Measurements from ENCODE around the gene ALAS1.

ALAS1 gene

DNA sequence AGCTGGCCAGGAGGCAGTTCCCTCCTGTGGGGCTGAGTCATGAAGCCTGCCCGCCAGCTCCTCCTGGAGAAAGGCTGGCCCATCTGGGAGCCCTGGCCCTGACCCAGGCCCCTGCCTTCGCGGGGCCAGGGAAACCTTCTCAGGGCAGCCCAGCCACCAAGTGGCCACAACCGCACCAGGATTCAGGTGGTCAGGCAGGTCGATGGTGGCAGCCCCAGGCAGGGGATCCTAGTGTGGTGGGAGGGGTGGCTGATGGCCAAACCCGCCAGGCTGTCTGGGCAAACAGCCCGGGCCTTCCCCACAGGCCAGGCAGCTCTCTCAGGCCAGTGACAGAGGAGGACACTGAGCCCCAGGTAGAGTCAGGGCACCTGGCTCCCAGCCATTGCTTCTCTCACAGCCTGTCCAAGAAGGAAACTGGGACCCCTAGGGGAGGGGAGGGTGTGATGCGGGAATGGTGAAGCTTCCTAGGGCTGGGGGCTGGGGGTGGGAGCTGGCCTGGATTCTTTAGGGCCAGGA, 39.8 kb downstream of the ALAS1 start:
- no peak for DNase-seq

DNA sequence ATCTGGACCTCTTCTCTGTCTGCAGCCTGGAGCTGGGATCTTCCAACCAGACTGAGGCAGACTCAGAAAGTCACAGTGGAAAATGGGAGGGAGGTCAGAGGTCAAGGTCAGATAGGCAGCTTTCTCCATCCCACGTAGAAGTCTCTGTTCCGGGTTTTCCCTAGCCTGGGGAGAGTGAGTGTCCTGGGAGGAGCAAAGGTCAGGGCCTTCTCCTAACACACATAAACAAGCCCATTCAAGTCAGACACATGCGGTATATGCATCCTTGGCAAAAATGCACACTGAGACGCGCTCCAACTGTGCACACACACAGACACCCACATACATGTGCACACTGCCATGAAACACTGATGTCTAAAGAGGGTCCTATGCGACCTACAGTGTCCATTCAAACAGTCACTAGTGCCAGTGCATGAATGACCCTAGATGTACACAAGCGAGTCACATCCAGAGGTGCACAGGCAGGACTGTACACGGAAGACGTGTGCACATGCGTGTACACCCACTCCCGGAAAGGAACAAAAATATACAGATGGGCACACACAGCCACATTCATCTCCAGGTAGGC, 40.3 kb downstream of the ALAS1 start:
- DNase-seq, result no peak

DNA sequence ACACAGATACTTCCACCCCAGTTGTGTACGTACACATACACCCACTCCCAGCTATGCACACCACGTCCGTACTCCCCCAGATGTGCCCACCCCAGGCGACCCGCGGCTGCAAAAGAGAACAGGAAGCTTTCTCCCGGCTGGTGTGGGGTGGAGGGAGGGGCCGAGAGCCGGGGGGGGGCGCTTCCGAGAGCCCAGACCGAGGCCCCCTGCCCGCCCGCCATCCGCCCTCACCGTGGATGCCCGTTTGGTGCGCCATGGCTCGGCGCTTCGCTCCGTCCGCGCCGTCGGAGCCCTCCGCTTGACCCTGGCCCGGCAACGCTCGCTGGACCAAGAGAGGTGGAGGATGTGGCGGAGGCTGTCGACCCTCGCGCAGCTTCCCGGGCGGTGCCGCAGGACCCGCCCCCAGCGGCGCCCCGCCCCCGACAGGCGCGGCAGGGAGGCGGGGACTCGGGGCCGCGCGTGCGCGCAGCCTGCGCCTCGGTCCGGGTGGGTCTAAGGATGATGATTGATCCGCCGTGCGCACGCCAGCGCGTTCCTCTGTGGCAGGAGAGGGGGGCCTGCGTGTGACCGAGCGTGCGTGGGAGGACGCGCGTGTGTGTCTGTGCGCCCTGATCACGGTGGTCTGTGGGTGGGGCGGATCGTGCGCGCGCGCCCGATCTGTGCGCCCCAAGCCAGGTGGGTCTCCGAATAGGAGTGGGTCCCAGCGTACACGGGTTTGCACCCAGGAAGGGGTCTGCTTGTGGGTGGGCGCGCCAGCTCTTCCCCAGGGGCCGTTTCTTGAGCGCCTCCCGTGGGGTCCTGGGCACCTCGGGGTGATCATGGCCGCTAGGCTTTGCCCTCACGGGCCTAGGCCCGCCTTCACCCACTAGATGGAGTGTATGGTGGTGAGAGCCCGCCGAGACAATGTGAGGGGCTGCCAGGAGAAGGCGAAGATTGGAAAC, 41.1 kb downstream of the ALAS1 start, which contains the start of gene TWF2:
Gene TWF2 (minus strand): TSS at position 398 of the 941 bp plus-strand sequence. CDS start 142 bp downstream, at position 256.
- DNase-seq, result peak; percentile 91

DNA sequence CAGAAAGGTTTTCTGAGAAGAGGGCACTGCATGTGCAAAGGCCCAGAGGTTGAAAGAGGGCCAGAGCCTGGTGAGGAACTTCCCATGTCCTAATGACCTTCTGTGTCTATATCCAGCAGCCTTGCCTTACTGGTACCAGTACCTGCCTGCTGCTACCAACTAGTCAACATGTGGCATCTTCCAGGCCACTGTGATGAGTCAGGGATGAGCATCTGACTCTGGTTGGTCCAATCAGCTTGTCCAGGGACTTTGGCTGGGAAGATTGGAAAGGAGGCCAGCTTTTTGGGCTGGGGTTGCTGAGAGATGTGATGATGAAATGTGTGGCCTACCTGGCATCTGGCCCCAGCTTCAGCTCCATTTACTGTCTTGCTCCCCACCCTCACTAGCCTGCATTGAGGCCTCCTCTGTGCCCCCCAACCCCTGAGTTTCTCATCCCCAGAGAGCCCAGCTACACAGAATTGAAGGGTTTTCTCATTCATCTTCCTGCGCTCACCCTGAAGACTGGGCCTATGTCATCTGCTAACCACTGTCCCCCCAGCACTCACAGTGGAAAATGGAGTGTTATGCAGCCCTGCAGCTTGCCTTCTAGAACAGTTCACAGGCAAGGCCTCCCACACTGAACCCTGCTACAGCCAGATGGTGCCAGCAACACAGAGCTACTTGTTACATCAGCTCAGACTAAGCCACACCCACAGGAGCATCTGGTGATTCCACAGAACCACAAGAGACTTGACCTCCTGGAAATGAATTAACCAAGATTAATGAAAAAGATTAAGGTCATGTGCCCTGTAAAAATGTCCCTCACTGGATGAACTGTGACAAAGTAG, 42.3 kb downstream of the ALAS1 start:
- DNase-seq, result peak; percentile 84

DNA sequence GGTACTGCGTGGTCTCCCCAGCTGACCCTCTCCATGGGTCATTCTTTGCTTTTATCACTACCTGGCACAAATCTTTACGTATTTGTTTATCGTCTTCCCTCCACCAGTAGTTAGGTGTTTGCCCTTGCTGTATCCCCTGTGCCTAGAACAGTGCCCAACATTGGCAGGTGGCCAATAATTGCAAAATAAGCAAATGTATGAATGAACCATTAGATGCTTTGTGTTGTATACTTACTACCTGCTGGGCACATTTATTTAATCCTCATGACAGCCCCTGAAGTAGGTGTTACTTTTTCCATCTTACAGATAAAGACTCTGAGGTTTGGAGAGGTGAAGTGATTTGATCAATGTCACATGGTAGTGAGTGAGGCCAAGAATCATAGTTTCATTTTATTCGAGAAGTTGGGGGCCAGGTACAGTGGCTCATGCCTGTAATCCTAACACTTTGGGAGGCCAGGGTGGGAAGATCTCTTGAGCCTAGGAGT, 43.0 kb downstream of the ALAS1 start:
- no peak for DNase-seq

DNA sequence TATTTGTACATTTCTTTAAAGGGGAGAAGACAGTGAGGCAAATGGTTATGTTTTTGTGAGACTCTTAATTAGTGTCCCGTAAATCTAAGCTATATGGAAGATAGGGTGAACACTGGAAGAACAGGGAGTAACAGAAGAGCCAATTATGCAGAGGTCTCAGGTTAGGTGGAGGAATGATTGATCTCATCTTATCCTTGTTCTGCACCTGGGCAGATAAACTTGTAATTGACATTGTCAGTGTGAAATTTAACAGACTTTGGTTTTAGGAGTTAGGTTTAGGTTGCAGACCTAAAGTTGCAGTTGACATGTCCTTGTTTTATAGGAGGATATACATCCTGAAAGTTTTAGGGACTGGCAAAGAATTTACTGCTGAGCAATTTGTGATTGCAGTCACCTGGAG, 44.1 kb downstream of the ALAS1 start:
- no peak for DNase-seq

DNA sequence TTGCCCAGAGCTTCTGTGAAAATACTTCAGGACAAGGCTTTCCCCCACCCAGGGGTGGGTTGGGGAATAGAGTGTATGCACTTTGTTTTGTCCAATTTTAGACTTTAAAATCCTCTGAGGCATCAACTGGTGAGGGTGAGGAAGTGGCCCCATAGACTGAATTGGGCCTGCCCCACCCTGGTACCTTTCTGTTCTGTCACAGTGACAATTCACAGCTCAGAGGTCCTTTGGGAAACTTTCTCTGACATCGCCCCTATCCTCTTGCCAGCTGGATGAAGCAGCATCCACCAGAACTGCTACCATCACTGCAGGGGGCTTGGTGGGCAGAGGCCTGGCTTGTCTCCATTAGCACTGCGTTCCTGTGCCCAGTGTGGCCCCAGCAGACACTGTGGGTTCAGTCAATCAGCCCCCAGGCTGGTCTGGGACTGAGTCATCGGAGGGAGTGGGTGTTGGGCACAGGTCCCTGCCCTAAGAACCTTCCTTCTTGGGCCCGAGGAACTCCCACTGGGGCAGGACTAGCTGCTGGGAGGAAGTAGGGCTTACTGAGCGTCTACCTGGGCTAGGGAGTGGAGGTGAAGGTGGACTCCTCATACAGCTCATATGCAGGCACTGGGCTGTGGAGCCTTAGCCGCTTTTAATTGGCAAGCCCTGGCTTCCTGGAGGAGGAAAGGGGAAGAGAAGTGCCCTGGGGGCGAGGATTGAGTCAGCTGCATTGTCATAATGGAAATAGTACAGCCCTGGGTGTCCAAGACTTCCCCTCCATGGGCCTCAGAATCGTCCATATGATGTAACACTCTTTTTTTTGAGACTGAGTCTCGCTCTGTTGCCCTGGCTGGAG, 46.0 kb downstream of the ALAS1 start:
- peak; percentile 90 for DNase-seq

DNA sequence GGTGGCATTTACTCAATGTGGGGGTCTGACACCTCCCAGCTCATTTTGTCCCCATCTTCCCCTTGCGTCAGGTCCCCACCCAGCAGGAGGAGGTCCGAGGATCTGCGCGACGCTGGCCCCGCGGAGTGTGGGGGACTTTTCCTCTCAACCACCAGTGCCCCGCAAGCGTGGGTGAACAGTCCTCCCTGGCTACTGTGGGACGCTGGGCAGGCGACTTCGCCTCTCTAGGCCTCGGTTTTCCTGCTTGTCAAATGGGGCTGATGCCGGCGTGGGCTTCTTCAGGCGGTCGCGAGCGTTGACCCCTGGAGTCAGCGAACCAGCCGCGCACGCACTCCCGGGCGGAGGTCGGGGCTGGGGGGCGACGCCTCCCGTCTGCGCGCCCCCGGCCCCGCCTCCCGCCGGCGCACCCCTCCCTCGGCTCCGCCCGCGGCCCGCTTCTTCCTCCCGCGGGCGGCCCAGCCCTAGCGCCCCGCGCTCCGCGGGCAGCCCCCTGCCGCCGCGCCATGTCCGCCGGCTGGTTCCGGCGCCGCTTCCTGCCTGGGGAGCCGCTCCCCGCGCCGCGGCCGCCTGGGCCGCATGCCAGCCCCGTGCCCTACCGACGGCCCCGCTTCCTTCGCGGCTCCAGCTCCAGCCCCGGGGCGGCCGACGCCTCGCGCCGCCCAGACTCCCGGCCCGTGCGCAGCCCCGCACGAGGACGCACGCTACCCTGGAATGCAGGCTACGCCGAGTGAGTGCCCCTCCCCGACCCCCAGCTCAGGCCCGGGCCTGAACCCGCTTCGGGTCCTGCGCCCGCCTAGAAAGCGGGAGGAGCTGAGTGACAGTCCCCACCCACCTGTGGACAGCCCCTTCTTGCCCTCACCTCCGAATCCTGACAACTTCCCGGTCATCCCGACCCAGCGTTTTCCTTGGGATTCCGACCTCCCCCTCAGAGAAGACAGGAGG, 47.6 kb downstream of the ALAS1 start, which contains the start of gene PPM1M:
Gene PPM1M (plus strand): TSS at position 438 of the 942 bp plus-strand sequence. CDS start 66 bp downstream, at position 504.
- peak; percentile 65 for DNase-seq

DNA sequence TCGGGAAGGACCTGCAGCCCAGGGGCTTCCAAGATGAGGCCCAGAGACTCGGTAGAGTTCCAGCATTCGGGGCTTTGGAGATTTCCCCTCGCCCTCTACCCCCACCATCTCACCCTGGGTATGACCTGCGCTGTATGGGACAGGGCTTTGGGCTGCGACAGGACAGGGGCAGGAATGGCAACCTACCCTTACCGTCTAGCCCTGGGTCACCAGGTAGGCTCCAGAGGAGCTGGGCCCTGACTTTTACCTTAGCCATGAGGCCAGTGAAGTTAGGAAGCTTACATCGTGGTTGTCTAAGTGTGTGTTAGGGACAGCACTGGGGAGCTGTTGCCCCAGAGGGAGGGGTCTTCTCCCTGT, 48.3 kb downstream of the ALAS1 start:
- no peak for DNase-seq

DNA sequence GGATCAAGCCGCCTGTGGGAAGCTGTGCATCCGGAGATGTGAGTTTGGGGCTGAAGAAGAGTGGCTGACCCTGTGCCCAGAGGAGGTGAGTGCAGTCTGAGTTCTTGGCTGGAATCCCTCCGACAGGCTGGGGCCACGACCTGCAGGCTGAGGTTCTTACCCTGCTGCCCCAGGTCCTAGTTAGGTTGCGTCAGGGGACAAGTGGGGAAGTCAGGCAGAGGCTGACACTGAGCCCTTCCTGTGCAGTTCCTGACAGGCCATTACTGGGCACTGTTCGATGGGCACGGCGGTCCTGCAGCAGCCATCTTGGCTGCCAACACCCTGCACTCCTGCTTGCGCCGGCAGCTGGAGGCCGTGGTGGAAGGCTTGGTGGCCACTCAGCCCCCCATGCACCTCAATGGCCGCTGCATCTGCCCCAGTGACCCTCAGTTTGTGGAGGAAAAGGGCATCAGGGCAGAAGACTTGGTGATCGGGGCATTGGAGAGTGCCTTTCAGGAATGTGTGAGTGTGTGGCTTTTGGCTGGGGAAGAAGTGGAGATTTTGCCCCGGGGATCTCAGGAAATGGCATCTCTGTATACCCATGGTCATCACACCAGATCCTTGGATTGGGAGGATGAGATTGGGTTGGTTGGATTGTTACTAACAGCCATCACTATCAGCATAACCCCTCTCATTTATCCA, 48.9 kb downstream of the ALAS1 start:
- DNase-seq, result no peak

DNA sequence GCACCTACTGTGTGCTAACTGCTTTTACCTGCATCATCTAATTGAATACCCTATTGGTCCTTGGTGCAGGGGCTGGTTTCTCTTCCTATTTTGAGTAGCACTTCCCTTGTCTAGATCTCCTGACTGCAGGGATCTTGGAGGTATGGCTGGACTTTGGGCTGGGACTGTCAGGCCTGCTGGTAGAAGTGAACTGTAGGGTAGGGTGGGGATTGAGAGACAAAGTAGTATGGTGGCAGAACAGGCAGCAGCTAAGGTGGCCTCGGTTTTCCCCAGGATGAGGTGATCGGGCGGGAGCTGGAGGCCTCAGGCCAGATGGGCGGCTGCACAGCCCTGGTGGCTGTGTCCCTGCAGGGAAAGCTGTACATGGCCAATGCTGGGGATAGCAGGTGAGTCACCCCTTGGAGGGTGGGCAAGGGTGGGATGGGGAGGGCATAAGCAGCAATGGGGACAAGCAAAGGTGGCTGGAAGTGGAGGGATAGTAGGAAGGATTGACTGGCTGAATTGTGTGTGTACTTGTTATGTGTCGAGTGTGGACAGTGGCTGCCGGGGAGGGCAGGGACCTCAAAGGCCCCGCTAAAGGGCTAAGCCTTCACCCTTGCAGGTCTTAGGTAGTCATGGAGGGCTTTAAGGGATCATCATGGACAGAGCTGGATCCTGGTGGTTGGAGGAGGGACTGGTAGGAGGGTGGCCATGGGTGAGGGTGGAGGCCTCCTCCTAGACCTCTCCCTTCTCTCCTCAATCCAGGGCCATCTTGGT, 49.6 kb downstream of the ALAS1 start:
- DNase-seq, result no peak

DNA sequence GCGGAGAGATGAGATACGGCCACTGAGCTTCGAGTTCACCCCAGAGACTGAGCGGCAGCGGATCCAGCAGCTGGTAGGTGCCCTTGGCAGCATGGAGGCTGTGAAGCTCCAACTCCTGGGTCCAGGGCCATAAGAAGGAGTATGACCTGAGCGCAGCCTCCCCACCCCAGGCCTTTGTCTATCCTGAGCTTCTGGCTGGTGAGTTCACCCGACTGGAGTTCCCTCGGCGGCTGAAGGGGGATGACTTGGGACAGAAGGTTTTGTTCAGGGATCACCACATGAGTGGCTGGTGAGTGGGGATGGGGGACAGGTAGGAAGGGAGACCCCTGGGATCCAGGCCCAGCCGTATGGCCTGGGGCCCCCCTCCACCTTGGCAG, 50.2 kb downstream of the ALAS1 start:
- DNase-seq, result no peak

DNA sequence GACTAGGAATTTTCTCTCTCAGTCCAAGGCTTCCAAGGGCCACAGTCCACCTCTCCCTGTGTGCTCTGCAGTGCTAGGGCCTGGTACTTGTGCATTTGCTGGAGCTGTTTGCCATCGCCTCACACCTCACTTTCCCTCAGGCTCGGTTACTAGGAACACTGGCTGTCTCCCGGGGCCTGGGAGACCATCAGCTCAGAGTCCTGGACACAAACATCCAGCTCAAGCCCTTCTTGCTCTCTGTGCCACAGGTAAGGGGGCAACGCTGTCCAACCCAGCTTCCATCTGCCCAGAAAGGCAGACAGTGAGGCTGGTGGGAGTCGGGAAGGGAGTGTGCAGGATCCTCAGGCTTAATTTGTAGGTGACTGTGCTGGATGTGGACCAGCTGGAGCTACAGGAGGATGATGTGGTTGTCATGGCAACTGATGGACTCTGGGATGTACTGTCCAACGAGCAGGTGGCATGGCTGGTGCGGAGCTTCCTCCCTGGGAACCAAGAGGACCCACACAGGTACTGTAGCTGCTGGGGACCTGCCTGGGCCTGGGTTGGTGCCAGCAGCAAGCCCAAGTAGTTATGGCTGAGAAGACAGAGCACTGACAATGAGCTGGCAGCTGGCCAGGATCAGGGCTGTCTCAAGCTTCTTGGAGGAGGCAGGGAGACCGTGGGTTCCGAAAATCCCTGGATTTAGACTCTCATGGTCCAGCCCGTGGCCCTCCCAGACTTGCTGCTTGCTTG, 51.0 kb downstream of the ALAS1 start:
- no peak for DNase-seq

DNA sequence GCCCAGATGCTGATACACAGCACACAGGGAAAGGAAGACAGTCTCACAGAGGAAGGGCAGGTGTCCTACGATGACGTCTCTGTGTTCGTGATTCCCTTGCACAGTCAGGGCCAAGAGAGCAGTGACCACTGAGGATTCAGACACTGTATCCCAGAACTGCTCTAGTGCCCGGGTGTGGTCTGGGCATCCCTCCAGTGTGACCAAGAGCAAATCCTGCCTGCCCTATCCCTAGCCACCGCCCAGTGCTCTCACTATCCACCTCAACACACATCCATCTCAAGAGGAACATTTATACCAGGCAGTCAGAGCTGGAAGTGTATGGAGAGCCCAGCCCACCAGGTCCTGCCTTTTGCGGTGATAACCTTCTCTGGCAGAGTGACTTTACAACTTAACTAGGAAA, 51.7 kb downstream of the ALAS1 start:
- DNase-seq, result no peak

DNA sequence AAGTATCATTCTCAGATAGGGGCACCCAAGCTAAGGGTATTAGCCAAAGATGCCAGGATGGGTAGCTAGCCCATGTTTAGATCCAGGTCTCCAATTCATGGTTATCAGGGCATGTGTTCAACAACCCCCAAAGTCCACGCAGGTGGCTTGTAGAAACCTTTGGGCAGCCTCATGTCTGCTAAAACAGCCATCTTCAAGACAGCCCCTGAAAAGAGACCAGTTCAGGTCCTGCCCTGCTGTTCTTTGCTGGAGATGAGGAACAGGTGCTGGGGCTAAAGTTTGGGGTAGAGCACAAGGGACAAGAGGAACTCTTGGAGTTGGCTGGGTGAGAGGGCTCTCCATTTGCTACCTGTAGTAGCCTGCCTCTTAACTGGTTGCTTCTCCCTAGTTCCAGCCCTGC, 52.2 kb downstream of the ALAS1 start:
- DNase-seq, result no peak

DNA sequence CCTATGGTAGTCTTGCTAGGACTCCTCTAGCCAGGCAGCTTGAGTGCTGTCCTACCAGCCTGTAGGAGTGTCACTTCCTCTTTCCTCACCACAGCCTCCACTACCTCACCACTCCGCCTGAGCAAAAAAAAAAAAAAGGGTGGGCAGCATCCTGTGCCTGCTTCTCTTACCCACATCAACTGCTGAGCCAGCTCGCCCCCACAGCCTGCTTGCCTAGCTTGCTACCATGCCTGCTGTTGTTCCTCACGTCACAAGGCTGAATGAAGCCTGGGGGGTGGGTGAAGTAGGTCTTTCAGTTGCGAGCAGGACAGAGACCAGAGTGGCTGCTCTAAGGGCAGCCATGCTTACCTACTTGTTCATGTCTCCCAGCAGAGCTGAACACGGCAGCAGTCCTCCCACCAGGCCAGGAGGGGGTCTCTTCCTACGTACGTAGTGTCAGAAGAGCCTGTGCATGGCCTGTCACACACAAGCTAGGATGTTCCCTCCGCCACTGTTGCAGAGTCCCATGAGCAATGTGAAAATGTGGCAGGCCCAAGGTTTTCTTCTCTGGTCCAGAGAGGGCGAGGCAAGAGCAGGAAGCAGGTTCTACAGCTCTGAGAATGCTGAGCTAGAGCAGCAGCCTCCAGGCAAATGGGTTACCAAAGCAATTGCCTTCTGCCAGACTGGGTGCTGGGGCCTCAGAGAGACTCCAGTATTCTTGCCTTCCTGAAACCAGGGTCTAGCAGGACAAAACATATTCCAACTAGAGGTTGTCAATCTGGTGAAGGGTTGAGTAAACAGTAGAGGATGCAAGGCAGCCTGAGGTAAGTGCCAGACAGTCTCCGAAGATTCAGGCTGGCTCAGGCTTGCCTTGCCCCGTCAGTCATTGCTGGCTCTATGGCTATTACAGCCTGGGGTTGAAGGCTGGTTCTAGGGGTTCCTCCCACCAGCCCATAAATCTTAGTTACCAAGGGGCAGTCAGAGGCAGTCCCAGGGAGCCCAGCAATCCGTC, 55.6 kb downstream of the ALAS1 start:
- DNase-seq, result peak; percentile 91

DNA sequence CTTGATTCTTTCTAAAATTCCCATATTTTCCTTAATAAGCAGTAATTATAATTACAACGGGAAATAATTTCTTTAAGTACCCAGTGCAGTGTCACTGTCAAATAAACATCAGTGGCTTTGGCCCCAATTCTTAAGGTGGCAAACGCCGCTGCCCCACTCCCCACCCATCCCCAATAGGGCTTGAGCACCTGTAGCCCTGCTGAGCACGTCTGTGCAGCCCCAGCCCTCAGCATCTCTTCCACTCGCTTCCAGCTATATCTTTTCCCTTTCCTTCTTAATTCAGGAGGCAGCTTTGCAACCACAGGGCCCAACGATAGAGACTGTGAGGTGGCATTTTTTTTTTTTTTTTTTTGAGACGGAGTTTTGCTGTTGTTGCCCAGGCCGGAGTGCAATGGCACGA, 56.6 kb downstream of the ALAS1 start:
- DNase-seq, result no peak

All from activated CD4-positive, alpha-beta T cell treated with anti-CD3 and anti-CD28 coated beads, Interleukin-10, Interleukin-2, amounts not matched to agents 100 ng/mL and 50 ng/mL, durations not matched to agents 16 hours and 8 hours (primary cell).